ENCODE data around the gene METAP1D. TPM values are rescaled to one million over a fixed set of nuclear protein-coding genes. Genes with fewer than 3 reads are reported as not detected.

Gene METAP1D
- total RNA-seq, 1 donor from 2014 or later, result 8.3 TPM

GRCh38 chr2:172009823-172010222, 10.1 kb downstream of the METAP1D start:
- Mint-ChIP-seq H3K4me1 (ENCODE audit: low read depth) (no peaks in the 10 kb centered on the region), H3K4me3 (ENCODE audit: low read depth) (no peak overlapping the region), H3K27me3 (no peaks in the 10 kb centered on the region), H3K27ac (no peak overlapping the region), H3K36me3 (ENCODE audit: insufficient read depth) (peaks cover 2% of the 10 kb centered on the region), H3K9me3 (ENCODE audit: low read depth) (peaks cover 2% of the 10 kb centered on the region)
- DNase-seq (ENCODE audit: low spot score, unreplicated experiment), result no peak
- TF ChIP-seq CTCF (IDR thresholded peaks at IDR 0.05; ENCODE audit: unreplicated experiment), result no peak

- Mint-ChIP-seq H3K4me3 (ENCODE audit: low read depth) (no peak overlapping the region), H3K27ac (no peak overlapping the region), H3K27me3 (no peaks in the 10 kb centered on the region), H3K4me1 (ENCODE audit: low read depth) (no peaks in the 10 kb centered on the region), H3K36me3 (ENCODE audit: insufficient read depth) (no peaks in the 10 kb centered on the region), H3K9me3 (ENCODE audit: low read depth) (no peaks in the 10 kb centered on the region)
- DNase-seq (ENCODE audit: low spot score, unreplicated experiment), result no peak
- TF ChIP-seq CTCF (IDR thresholded peaks at IDR 0.05; ENCODE audit: unreplicated experiment), result no peak
Measured at GRCh38 chr2:172011812-172012575, 12.2 kb downstream of the METAP1D start.

- no peak for TF ChIP-seq CTCF (IDR thresholded peaks at IDR 0.05; ENCODE audit: unreplicated experiment)
- Mint-ChIP-seq H3K27ac (no peak overlapping the region), H3K27me3 (no peaks in the 10 kb centered on the region), H3K9me3 (ENCODE audit: low read depth) (no peaks in the 10 kb centered on the region), H3K4me3 (ENCODE audit: low read depth) (no peak overlapping the region), H3K36me3 (ENCODE audit: insufficient read depth) (no peaks in the 10 kb centered on the region), H3K4me1 (ENCODE audit: low read depth) (no peaks in the 10 kb centered on the region)
- no peak for DNase-seq (ENCODE audit: low spot score, unreplicated experiment)
Measured at GRCh38 chr2:172012677-172013391, 13.1 kb downstream of the METAP1D start.

DNA sequence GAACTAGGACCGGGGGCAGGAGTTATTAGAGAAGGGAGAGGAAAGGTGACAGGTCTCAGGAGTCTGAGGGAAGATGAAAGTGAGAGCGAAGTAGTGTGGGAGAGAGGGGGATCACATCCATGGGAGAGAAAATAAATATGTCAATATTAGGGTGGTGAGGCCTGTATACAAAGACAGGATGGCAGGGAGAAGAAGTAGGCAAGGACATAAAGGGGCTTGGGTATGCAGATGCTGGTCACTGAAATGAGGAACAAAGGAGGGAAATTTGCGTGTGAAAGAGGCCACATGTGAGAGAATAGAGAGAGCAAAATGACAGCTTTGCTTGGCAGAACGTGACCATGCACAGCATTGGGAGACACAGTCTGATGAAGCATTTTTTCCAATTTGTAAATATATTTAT, 13.6 kb downstream of the METAP1D start:
- Mint-ChIP-seq H3K27ac (no peak overlapping the region), H3K9me3 (ENCODE audit: low read depth) (no peaks in the 10 kb centered on the region), H3K4me3 (ENCODE audit: low read depth) (no peak overlapping the region), H3K36me3 (ENCODE audit: insufficient read depth) (no peaks in the 10 kb centered on the region), H3K27me3 (no peaks in the 10 kb centered on the region), H3K4me1 (ENCODE audit: low read depth) (no peaks in the 10 kb centered on the region)
- no peak for TF ChIP-seq CTCF (IDR thresholded peaks at IDR 0.05; ENCODE audit: unreplicated experiment)
- DNase-seq (ENCODE audit: low spot score, unreplicated experiment), result no peak

DNA sequence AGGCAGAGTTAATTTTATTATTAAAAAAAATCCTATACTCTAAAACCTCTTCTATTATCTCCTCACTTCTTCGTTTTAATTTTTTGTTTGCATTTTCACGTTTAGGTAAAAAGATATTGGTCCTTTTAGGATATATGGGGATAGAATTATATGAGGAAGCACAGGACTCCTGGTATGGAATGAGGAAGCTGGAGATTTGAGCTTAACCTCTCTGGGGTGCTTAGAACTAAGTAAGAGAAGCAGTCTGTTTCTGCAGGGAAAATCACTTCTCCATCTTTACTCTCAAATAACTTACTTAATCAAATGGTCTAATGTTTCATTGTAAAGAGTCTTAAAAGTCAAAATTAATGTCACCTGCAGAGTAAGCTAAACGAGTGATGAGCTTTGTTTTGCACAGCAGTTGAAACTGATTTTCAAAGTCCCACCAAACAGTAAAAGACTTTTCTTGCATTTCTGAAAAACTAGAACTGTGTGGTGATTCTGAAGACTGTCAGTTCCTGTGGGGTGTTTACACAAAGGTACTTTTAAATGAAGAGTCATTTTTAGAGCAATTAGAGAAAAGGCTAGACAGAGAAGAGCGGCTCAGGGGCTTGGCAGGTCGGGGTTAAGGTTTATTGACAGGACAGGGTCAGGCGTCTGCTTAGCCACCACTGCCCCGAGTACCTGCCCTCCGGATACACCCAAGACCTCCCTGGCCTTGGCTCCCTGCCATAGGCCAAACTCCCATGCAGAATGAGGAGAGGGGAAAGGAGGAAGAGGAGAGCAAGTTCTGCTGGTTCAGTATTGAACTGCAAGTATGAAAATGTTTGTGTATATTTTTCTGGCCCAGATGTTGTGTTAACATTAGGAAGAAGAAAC, 21.6 kb downstream of the METAP1D start:
- no peaks in the 10 kb centered on the region for H3K36me3 Mint-ChIP-seq (ENCODE audit: insufficient read depth)
- TF ChIP-seq CTCF (IDR thresholded peaks at IDR 0.05; ENCODE audit: unreplicated experiment), result no peak
- H3K27ac Mint-ChIP-seq, result no peak overlapping the region
- H3K27me3 Mint-ChIP-seq, result no peaks in the 10 kb centered on the region
- no peak overlapping the region for H3K4me3 Mint-ChIP-seq (ENCODE audit: low read depth)
- peaks cover 3% of the 10 kb centered on the region for H3K4me1 Mint-ChIP-seq (ENCODE audit: low read depth)
- no peaks in the 10 kb centered on the region for H3K9me3 Mint-ChIP-seq (ENCODE audit: low read depth)
- no peak for DNase-seq (ENCODE audit: low spot score, unreplicated experiment)

All from progenitor cell of endocrine pancreas (in vitro differentiated cells).